MM.1S (cell line): ENCODE measurements around the gene SCRT2.

Experiments used
- DNase-seq: peaks from one replicate; pipeline ENCODE4 v3.0.0-alpha.2; 2015
- H2AFZ ChIP-seq: fragments of 300-600 bp; sonication (generic); 2 replicates; pipeline ENCODE4 v1.6.0; 2016; ENCODE audit warnings: antibody characterized with exemption, low read length
- H3F3A ChIP-seq: fragments of 300-600 bp; sonication (generic); 2 replicates; pipeline ENCODE4 v1.6.1; 2016; ENCODE audit warnings: mild to moderate bottlenecking, antibody characterized with exemption, low read length, moderate library complexity, mixed read lengths; ENCODE audit not compliant: insufficient read depth
- H3K27ac ChIP-seq: fragments of 300-600 bp; sonication (generic); 2 replicates; pipeline ENCODE4 v1.5.1; 2016; ENCODE audit warnings: mild to moderate bottlenecking, low read length
- H3K27me3 ChIP-seq: fragments of 300-600 bp; sonication (generic); replicated peaks from 2 replicates; pipeline ENCODE4 v1.6.0; 2016; ENCODE audit warnings: low read length; ENCODE audit not compliant: insufficient read depth
- H3K36me3 ChIP-seq: fragments of 300-600 bp; sonication (generic); replicated peaks from 2 replicates; pipeline ENCODE4 v1.6.1; 2016; ENCODE audit warnings: mild to moderate bottlenecking, low read length, mixed read lengths; ENCODE audit not compliant: insufficient read depth
- H3K4me1 ChIP-seq: fragments of 300-600 bp; sonication (generic); 2 replicates; pipeline ENCODE4 v1.6.1; 2016; ENCODE audit warnings: low read length, mixed read lengths
- H3K4me2 ChIP-seq: fragments of 300-600 bp; sonication (generic); 2 replicates; pipeline ENCODE4 v1.6.0; 2016; ENCODE audit warnings: low read depth, low read length
- H3K4me3 ChIP-seq: fragments of 300-600 bp; sonication (generic); 2 replicates; pipeline ENCODE4 v1.5.1; 2016; ENCODE audit warnings: low read length, mixed read lengths
- H3K79me2 ChIP-seq: fragments of 300-600 bp; sonication (generic); 2 replicates; pipeline ENCODE4 v1.6.1; 2016; ENCODE audit warnings: mixed run types, low read length, mixed read lengths
- H3K9ac ChIP-seq: fragments of 300-600 bp; sonication (generic); 2 replicates; pipeline ENCODE4 v1.6.1; 2016; ENCODE audit warnings: low read length, mixed read lengths
- H3K9me2 ChIP-seq: fragments of 300-600 bp; sonication (generic); replicated peaks from 2 replicates; pipeline ENCODE4 v1.6.1; 2016; ENCODE audit warnings: mild to moderate bottlenecking, low read length, mixed read lengths; ENCODE audit not compliant: insufficient read depth
- H3K9me3 ChIP-seq: fragments of 300-600 bp; sonication (generic); replicated peaks from 2 replicates; pipeline ENCODE4 v1.6.1; 2016; ENCODE audit warnings: mild to moderate bottlenecking, low read length, mixed read lengths; ENCODE audit not compliant: insufficient read depth
- H4K20me1 ChIP-seq: fragments of 300-600 bp; sonication (generic); 2 replicates; pipeline ENCODE4 v1.6.1; 2016; ENCODE audit warnings: mild to moderate bottlenecking, low read length, moderate library complexity, mixed read lengths; ENCODE audit not compliant: insufficient read depth
- CTCF ChIP-seq: fragments of 300-600 bp; sonication (generic); IDR thresholded peaks from 2 replicates; pipeline ENCODE4 v1.5.1; 2016; ENCODE audit warnings: antibody characterized with exemption, low read length, mixed read lengths
- EZH2 ChIP-seq: fragments of 300-600 bp; sonication (generic); optimal IDR thresholded peaks from 2 replicates; pipeline ENCODE3; 2017; ENCODE audit warnings: low read depth, mild to moderate bottlenecking, antibody characterized with exemption, low read length, mixed read lengths
- EZH2phosphoT487 ChIP-seq: fragments of 300-600 bp; sonication (generic); IDR thresholded peaks from 2 replicates; pipeline ENCODE4 v1.6.1; 2018; ENCODE audit warnings: antibody characterized with exemption, low read length

Gene SCRT2

GRCh38 chr20:699342-699741, 23.7 kb upstream of the SCRT2 start:
- Histone ChIP-seq H3F3A (no peaks in the 10 kb centered on the region), H3K79me2 (no peaks in the 10 kb centered on the region), H3K27me3 (peaks cover 44% of the 10 kb centered on the region), H3K4me2 (no peak overlapping the region), H3K4me3 (no peak overlapping the region), H3K36me3 (no peaks in the 10 kb centered on the region), H3K4me1 (no peaks in the 10 kb centered on the region), H2AFZ (no peak overlapping the region), H4K20me1 (no peaks in the 10 kb centered on the region), H3K9ac (no peak overlapping the region), H3K9me2 (no peaks in the 10 kb centered on the region), H3K9me3 (no peaks in the 10 kb centered on the region), H3K27ac (no peak overlapping the region)
- TF ChIP-seq EZH2: no peak
- TF ChIP-seq EZH2phosphoT487: no peak
- no peak for TF ChIP-seq CTCF
- no peak for DNase-seq

- no peaks in the 10 kb centered on the region for H4K20me1 ChIP-seq
- no peaks in the 10 kb centered on the region for H3F3A ChIP-seq
- no peaks in the 10 kb centered on the region for H3K36me3 ChIP-seq
- no peak for TF ChIP-seq EZH2phosphoT487
- TF ChIP-seq EZH2: no peak
- TF ChIP-seq CTCF: no peak
- H3K79me2 ChIP-seq: no peaks in the 10 kb centered on the region
- no peak for DNase-seq
- H2AFZ ChIP-seq: no peak overlapping the region
- no peak overlapping the region for H3K9ac ChIP-seq
- H3K9me3 ChIP-seq: no peaks in the 10 kb centered on the region
- H3K27ac ChIP-seq: no peak overlapping the region
- H3K27me3 ChIP-seq: peaks cover 43% of the 10 kb centered on the region
- no peak overlapping the region for H3K4me2 ChIP-seq
- no peak overlapping the region for H3K4me3 ChIP-seq
- H3K9me2 ChIP-seq: no peaks in the 10 kb centered on the region
- H3K4me1 ChIP-seq: no peaks in the 10 kb centered on the region
Observed at GRCh38 chr20:698276-698675, 22.7 kb upstream of the SCRT2 start.

GRCh38 chr20:697826-698225, 22.2 kb upstream of the SCRT2 start:
- Histone ChIP-seq H3K27ac (no peak overlapping the region), H3K4me3 (no peak overlapping the region), H3K79me2 (no peaks in the 10 kb centered on the region), H4K20me1 (no peaks in the 10 kb centered on the region), H3K36me3 (no peaks in the 10 kb centered on the region), H3K9me3 (no peaks in the 10 kb centered on the region), H3K9ac (no peak overlapping the region), H3F3A (no peaks in the 10 kb centered on the region), H3K9me2 (no peaks in the 10 kb centered on the region), H3K4me1 (no peaks in the 10 kb centered on the region), H3K4me2 (no peak overlapping the region), H2AFZ (no peak overlapping the region), H3K27me3 (peaks cover 43% of the 10 kb centered on the region)
- TF ChIP-seq EZH2 (no peak), EZH2phosphoT487 (no peak), CTCF (no peak)
- DNase-seq: no peak
